WTC11 (cell line): ENCODE results near the gene RAB10. TPM values are rescaled to one million over a fixed set of nuclear protein-coding genes. Genes with fewer than 3 reads are reported as not detected.
A peak's percentile ranks its signal among the peaks of the same experiment; 100 is the strongest.

Experiments
- ATAC-seq: fragments of 200-7000 bp; cut with Tn5 transposase; 2 replicates; pipeline ENCODE4 v1.10.0; 2021; ENCODE audit warnings: mild to moderate bottlenecking, moderate library complexity
- CTCF ChIA-PET: fragments of 300-600 bp; sonication (Branson Sonifier 250); formaldehyde crosslinking; loops from one replicate; lab custom pipeline; 2021; ENCODE audit warnings: antibody characterized with exemption; lab: Charles Lee
- POLR2A ChIA-PET: fragments of 350-600 bp; sonication (Branson Sonifier 250); formaldehyde crosslinking; loops from one replicate; lab custom pipeline; 2021; ENCODE audit warnings: antibody characterized with exemption; lab: Charles Lee
- DNase-seq: peaks from one replicate; pipeline ENCODE4 v3.0.0; 2021; ENCODE audit warnings: low spot score
- H3K27ac Mint-ChIP-seq: 2 replicates; pipeline ENCODE4 v1.8.0; 2021; ENCODE audit warnings: mixed read lengths
- H3K27me3 Mint-ChIP-seq: 2 replicates; pipeline ENCODE4 v1.8.0; 2021; ENCODE audit warnings: low read depth, mild to moderate bottlenecking, moderate library complexity, mixed read lengths
- H3K36me3 Mint-ChIP-seq: 2 replicates; pipeline ENCODE4 v1.8.0; 2021; ENCODE audit warnings: mixed read lengths
- H3K4me1 Mint-ChIP-seq: 2 replicates; pipeline ENCODE4 v1.8.0; 2022; ENCODE audit warnings: mixed read lengths
- H3K4me3 Mint-ChIP-seq: 2 replicates; pipeline ENCODE4 v1.8.0; 2021; ENCODE audit warnings: mild to moderate bottlenecking, moderate library complexity, mixed read lengths
- H3K9me3 Mint-ChIP-seq: 2 replicates; pipeline ENCODE4 v1.8.0; 2021; ENCODE audit warnings: mixed read lengths
- ATF1 ChIP-seq: sonication (generic); formaldehyde crosslinking; IDR thresholded peaks from 2 replicates; pipeline ENCODE4 v1.8.1; 2023; ENCODE audit warnings: mild to moderate bottlenecking, moderate library complexity, missing genetic modification reagents
- CDX4 ChIP-seq: fragments of 250-450 bp; sonication (Bioruptor Pico); IDR thresholded peaks from 2 replicates; pipeline ENCODE4 v1.9.0; 2021; ENCODE audit warnings: moderate library complexity, mild to moderate bottlenecking, inconsistent platforms, borderline replicate concordance
- CREB1 ChIP-seq: sonication (generic); formaldehyde crosslinking; IDR thresholded peaks from 2 replicates; pipeline ENCODE4 v1.8.0; 2023; ENCODE audit warnings: mild to moderate bottlenecking, missing genetic modification reagents
- ESRRA ChIP-seq: sonication (generic); formaldehyde crosslinking; IDR thresholded peaks from 2 replicates; pipeline ENCODE4 v1.8.1; 2022; ENCODE audit warnings: mild to moderate bottlenecking, missing genetic modification reagents, borderline replicate concordance
- ETV6 ChIP-seq: sonication (generic); formaldehyde crosslinking; IDR thresholded peaks from 2 replicates; pipeline ENCODE4 v1.8.1; 2022; ENCODE audit warnings: mild to moderate bottlenecking, missing genetic modification reagents
- GRHL2 ChIP-seq: fragments of 250-450 bp; sonication (Bioruptor Pico); IDR thresholded peaks from 2 replicates; pipeline ENCODE4 v1.8.0; 2022; ENCODE audit warnings: mild to moderate bottlenecking, moderate library complexity; ENCODE audit not compliant: insufficient replicate concordance, severe bottlenecking
- NFE2L1 ChIP-seq: sonication (generic); formaldehyde crosslinking; IDR thresholded peaks from 2 replicates; pipeline ENCODE4 v1.8.1; 2023; ENCODE audit warnings: missing genetic modification reagents
- NR1H2 ChIP-seq: sonication (generic); formaldehyde crosslinking; IDR thresholded peaks from 2 replicates; pipeline ENCODE4 v1.9.0; 2021; ENCODE audit warnings: mild to moderate bottlenecking, moderate library complexity, missing genetic modification reagents
- NR3C1 ChIP-seq: sonication (generic); formaldehyde crosslinking; conservative IDR thresholded peaks from 2 replicates; pipeline ENCODE4 v1.8.1; 2023; ENCODE audit warnings: low read depth, mild to moderate bottlenecking, missing genetic modification reagents
- SMAD3 ChIP-seq: sonication (generic); formaldehyde crosslinking; IDR thresholded peaks from 2 replicates; pipeline ENCODE4 v1.8.0; 2022; ENCODE audit warnings: missing genetic modification reagents, mild to moderate bottlenecking, borderline replicate concordance
- SOX15 ChIP-seq: fragments of 250-450 bp; sonication (Bioruptor Pico); IDR thresholded peaks from 2 replicates; pipeline ENCODE4 v1.9.0; 2021; ENCODE audit warnings: mild to moderate bottlenecking
- STAT6 ChIP-seq: sonication (generic); formaldehyde crosslinking; conservative IDR thresholded peaks from 2 replicates; pipeline ENCODE4 v1.8.1; 2023; ENCODE audit warnings: mild to moderate bottlenecking, low read depth, missing genetic modification reagents, moderate library complexity
- TEAD4 ChIP-seq: sonication (generic); formaldehyde crosslinking; IDR thresholded peaks from 2 replicates; pipeline ENCODE4 v1.8.0; 2022; ENCODE audit warnings: mild to moderate bottlenecking, missing genetic modification reagents
- TP53 ChIP-seq: sonication (generic); formaldehyde crosslinking; IDR thresholded peaks from 2 replicates; pipeline ENCODE4 v1.8.1; 2023; ENCODE audit warnings: mild to moderate bottlenecking, missing genetic modification reagents
- USF2 ChIP-seq: sonication (generic); formaldehyde crosslinking; IDR thresholded peaks from 2 replicates; pipeline ENCODE4 v1.8.1; 2023; ENCODE audit warnings: mild to moderate bottlenecking, missing genetic modification reagents, moderate library complexity
- ZBTB21 ChIP-seq: sonication (generic); formaldehyde crosslinking; IDR thresholded peaks from 2 replicates; pipeline ENCODE4 v1.8.1; 2023; ENCODE audit warnings: mild to moderate bottlenecking, missing genetic modification reagents, borderline replicate concordance
- ZNF232 ChIP-seq: sonication (generic); formaldehyde crosslinking; IDR thresholded peaks from 2 replicates; pipeline ENCODE4 v1.8.0; 2022; ENCODE audit warnings: mild to moderate bottlenecking, missing genetic modification reagents
- ZNF423 ChIP-seq: fragments of 250-450 bp; sonication (Bioruptor Pico); IDR thresholded peaks from 2 replicates; pipeline ENCODE4 v2.1.2; 2022; ENCODE audit warnings: mild to moderate bottlenecking, moderate library complexity
- total RNA-seq: library from RNA; stranded (reverse); gene quantifications from 3 replicates; pipeline ENCODE4 v1.2.3, GENCODE V29; 2021
- TF ChIP-seq, protein P1 (sequence below): sonication (generic); formaldehyde crosslinking; IDR thresholded peaks from 2 replicates; pipeline ENCODE4 v1.8.1; 2022; ENCODE audit warnings: low read depth, mild to moderate bottlenecking, moderate library complexity, missing genetic modification reagents, borderline replicate concordance
- TF ChIP-seq, protein P2 (sequence below): fragments of 250-450 bp; sonication (Bioruptor Pico); IDR thresholded peaks from 2 replicates; pipeline ENCODE4 v1.9.0; 2021; ENCODE audit warnings: mild to moderate bottlenecking
- TF ChIP-seq, protein P3 (sequence below): sonication (generic); formaldehyde crosslinking; IDR thresholded peaks from 2 replicates; pipeline ENCODE4 v1.8.0; 2023; ENCODE audit warnings: mild to moderate bottlenecking, missing genetic modification reagents
- TF ChIP-seq, protein P4 (sequence below): sonication (generic); formaldehyde crosslinking; IDR thresholded peaks from 2 replicates; pipeline ENCODE4 v1.8.0; 2023; ENCODE audit warnings: missing genetic modification reagents, mild to moderate bottlenecking, borderline replicate concordance

RAB10 gene
- total RNA-seq, 1 experiment from 2014 or later = 127 TPM

DNA sequence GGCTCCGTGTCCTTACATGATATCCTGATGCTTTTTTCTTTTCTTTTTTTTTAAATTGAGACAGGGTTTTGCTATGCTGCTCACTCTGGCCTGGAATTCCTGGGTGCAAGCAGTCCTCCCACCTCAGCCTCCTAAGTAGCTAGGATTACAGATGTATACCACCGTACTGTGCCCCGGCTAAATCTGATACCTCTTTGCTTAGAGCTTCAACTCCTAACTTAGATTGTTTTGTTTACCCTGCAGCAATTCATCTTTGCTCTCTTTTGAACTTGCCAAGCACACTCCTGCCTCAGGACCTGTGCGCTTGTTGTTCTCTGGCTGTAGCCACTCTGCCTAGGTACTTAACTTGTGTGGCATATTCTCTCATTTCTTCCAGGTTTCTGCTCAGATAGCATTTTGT is 24.5 kb downstream of the RAB10 start (continued):
- TF ChIP-seq NR1H2 (no peak), NR3C1 (CRISPR knock-in tag) (no peak), TEAD4 (CRISPR knock-in tag) (no peak), TP53 (CRISPR knock-in tag) (no peak), GRHL2 (CRISPR knock-in tag) (no peak), ZNF232 (CRISPR knock-in tag) (no peak), ATF1 (CRISPR knock-in tag) (no peak), SMAD3 (CRISPR knock-in tag) (no peak), ZNF423 (no peak)
- TF ChIP-seq, protein P1, sequence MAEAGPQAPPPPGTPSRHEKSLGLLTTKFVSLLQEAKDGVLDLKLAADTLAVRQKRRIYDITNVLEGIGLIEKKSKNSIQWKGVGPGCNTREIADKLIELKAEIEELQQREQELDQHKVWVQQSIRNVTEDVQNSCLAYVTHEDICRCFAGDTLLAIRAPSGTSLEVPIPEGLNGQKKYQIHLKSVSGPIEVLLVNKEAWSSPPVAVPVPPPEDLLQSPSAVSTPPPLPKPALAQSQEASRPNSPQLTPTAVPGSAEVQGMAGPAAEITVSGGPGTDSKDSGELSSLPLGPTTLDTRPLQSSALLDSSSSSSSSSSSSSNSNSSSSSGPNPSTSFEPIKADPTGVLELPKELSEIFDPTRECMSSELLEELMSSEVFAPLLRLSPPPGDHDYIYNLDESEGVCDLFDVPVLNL (CRISPR knock-in tag) = no peak
- TF ChIP-seq, protein P2, sequence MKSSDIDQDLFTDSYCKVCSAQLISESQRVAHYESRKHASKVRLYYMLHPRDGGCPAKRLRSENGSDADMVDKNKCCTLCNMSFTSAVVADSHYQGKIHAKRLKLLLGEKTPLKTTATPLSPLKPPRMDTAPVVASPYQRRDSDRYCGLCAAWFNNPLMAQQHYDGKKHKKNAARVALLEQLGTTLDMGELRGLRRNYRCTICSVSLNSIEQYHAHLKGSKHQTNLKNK (CRISPR knock-in tag) = no peak
- TF ChIP-seq, protein P3, sequence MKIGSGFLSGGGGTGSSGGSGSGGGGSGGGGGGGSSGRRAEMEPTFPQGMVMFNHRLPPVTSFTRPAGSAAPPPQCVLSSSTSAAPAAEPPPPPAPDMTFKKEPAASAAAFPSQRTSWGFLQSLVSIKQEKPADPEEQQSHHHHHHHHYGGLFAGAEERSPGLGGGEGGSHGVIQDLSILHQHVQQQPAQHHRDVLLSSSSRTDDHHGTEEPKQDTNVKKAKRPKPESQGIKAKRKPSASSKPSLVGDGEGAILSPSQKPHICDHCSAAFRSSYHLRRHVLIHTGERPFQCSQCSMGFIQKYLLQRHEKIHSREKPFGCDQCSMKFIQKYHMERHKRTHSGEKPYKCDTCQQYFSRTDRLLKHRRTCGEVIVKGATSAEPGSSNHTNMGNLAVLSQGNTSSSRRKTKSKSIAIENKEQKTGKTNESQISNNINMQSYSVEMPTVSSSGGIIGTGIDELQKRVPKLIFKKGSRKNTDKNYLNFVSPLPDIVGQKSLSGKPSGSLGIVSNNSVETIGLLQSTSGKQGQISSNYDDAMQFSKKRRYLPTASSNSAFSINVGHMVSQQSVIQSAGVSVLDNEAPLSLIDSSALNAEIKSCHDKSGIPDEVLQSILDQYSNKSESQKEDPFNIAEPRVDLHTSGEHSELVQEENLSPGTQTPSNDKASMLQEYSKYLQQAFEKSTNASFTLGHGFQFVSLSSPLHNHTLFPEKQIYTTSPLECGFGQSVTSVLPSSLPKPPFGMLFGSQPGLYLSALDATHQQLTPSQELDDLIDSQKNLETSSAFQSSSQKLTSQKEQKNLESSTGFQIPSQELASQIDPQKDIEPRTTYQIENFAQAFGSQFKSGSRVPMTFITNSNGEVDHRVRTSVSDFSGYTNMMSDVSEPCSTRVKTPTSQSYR (CRISPR knock-in tag) = no peak

DNA sequence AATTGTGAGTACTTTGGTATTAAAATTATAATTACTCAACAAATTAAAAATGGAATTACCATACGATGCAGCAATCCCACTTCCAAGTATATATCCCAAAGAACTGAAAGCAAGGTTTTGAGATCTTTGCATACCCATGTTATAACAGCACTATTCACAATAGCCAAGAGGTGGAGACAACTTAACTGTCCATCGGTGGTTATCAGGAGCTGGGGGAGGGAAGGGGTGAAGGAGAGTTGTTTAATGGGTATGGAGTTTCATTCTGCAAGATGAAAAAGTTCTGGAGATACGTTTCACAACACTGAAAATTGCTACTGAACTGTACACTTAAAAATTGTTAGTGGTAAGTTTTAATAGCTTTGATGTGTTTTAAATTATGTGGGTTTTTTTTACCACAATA is 25.7 kb downstream of the RAB10 start:
- H3K4me1 Mint-ChIP-seq = peaks cover 21% of the 10 kb centered on the region
- TF ChIP-seq CREB1 (no peak), SMAD3 (CRISPR knock-in tag) (no peak), TP53 (CRISPR knock-in tag) (no peak), USF2 (CRISPR knock-in tag) (no peak), NFE2L1 (no peak), ETV6 (CRISPR knock-in tag) (no peak), SOX15 (CRISPR knock-in tag) (no peak), ZBTB21 (CRISPR knock-in tag) (no peak), STAT6 (CRISPR knock-in tag) (no peak), CDX4 (CRISPR knock-in tag) (no peak), ESRRA (no peak)
- TF ChIP-seq, protein P4, sequence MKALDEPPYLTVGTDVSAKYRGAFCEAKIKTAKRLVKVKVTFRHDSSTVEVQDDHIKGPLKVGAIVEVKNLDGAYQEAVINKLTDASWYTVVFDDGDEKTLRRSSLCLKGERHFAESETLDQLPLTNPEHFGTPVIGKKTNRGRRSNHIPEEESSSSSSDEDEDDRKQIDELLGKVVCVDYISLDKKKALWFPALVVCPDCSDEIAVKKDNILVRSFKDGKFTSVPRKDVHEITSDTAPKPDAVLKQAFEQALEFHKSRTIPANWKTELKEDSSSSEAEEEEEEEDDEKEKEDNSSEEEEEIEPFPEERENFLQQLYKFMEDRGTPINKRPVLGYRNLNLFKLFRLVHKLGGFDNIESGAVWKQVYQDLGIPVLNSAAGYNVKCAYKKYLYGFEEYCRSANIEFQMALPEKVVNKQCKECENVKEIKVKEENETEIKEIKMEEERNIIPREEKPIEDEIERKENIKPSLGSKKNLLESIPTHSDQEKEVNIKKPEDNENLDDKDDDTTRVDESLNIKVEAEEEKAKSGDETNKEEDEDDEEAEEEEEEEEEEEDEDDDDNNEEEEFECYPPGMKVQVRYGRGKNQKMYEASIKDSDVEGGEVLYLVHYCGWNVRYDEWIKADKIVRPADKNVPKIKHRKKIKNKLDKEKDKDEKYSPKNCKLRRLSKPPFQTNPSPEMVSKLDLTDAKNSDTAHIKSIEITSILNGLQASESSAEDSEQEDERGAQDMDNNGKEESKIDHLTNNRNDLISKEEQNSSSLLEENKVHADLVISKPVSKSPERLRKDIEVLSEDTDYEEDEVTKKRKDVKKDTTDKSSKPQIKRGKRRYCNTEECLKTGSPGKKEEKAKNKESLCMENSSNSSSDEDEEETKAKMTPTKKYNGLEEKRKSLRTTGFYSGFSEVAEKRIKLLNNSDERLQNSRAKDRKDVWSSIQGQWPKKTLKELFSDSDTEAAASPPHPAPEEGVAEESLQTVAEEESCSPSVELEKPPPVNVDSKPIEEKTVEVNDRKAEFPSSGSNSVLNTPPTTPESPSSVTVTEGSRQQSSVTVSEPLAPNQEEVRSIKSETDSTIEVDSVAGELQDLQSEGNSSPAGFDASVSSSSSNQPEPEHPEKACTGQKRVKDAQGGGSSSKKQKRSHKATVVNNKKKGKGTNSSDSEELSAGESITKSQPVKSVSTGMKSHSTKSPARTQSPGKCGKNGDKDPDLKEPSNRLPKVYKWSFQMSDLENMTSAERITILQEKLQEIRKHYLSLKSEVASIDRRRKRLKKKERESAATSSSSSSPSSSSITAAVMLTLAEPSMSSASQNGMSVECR (CRISPR knock-in tag) = no peak
- no peaks in the 10 kb centered on the region for H3K27me3 Mint-ChIP-seq
- peaks cover 4% of the 10 kb centered on the region; the same call in 1 of the 2 replicates for H3K36me3 Mint-ChIP-seq
- DNase-seq (no peak), ATAC-seq (no peak)
- H3K4me3 Mint-ChIP-seq = no peak overlapping the region
- peak overlapping the region; percentile 42; the same call in 1 of the 2 replicates for H3K27ac Mint-ChIP-seq
- no peaks in the 10 kb centered on the region for H3K9me3 Mint-ChIP-seq
- ChIA-PET CTCF (interaction anchor here (0.8 kb wide), 1 partner anchor 28 kb away, joined by 3 read pairs; no protein-coding TSS in a partner anchor), POLR2A (no interaction called here)
